Measurements from ENCODE around the gene ENGASE. TPM values are rescaled to one million over a fixed set of nuclear protein-coding genes. Genes with fewer than 3 reads are reported as not detected.
A peak's percentile ranks its signal among the peaks of the same experiment; 100 is the strongest.

The ENGASE gene
- total and polyA plus RNA-seq, 9 of the 15 experiments (the other 6 are each of a cell fraction or from before 2014, with no cell fraction given): 0.06 to 45.5 (median 13.9) TPM

DNA sequence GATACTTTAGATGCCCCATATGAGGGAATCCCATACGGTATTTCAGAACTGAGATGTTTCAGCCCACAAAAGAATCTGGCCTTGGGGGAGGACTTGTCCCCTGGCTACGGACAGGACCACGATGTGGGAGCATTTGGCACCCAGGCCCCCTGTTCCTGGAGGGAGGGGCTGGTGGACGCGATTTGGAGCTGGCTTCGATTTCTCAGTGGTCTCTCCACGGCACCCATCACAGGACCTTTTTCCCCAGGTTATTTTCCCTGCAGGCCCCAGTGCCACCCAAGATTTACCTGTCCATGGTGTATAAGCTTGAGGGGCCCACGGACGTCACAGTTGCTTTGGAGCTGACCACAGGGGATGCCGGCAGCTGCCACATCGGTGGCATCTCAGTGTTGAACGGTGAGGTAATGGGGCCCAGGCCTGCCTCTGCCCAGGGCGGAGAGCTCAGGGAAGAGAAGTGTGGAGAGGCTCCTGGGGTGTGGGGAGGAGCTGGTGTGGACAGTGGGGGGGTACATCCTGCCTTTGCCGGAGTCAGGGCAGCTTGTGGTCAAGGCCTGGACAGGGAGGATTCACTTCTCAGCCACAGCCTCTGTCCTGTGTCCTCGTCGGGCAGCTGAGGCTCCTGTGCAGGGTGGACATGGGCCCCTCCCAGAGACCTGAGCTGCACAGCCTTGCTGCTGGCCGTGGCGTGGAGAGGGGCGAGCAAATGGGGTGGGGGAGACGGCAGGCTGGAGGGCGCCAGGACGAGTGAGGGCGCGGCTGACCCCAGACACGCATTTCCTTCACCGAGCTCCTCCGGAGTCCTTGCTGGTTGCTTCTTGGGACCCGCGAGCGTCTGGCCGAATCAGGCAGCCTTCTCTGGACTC lies 9.9 kb downstream of the ENGASE start:
- ATAC-seq: no peak
- no peak for DNase-seq (ENCODE audit: extremely low read depth in 1 of 4, low spot score in 3 of 4)
- in situ Hi-C loops (cut with MboI): no loop called here

More for the DNA sequence above, 9.9 kb downstream of the ENGASE start:
- intact Hi-C loops (cut with micrococcal nuclease): loop anchor here (5.0 kb wide), 1 partner anchor 37 kb away; no protein-coding TSS in a partner anchor
- no TSS peak for BruUV-seq (replicated peaks)
- Histone ChIP-seq H3K36me3 (ENCODE audit: control insufficient read depth, insufficient read depth, low read length) (peaks cover 65% of the 10 kb centered on the region; the same call in 1 of the 3 replicates), H3K79me2 (ENCODE audit: control insufficient read depth, insufficient read depth, low read length) (no peaks in the 10 kb centered on the region), H3K27me3 (ENCODE audit: control insufficient read depth in 2 of 2, insufficient read depth in 2 of 2, low read length in 2 of 2) (no peaks in the 10 kb centered on the region), H3K4me1 (replicated peaks in 1 of 2; ENCODE audit: control insufficient read depth in 2 of 2, insufficient read depth in 2 of 2, low read length in 2 of 2) (peaks cover 0 to 30% of the 10 kb centered on the region in 2 experiments; a peak in 2 of 5 replicates), H4K20me1 (replicated peaks; ENCODE audit: control insufficient read depth, insufficient read depth, low read length) (peaks cover 25% of the 10 kb centered on the region), H2AFZ (ENCODE audit: low read depth, low read length) (no peak overlapping the region), H3K9me1 (ENCODE audit: control insufficient read depth, insufficient read depth, low read length) (peaks cover 7% of the 10 kb centered on the region), H3K27ac (ENCODE audit: extremely low read depth, low read depth, low read length) (no peak overlapping the region), H3K4me3 (no peak overlapping the region), H3K9me3 (replicated peaks; ENCODE audit: control insufficient read depth, insufficient read depth, low read depth, low read length) (no peaks in the 10 kb centered on the region), H3K4me2 (ENCODE audit: insufficient read depth, low read length) (no peak overlapping the region), H3K9ac (ENCODE audit: insufficient read depth in 1 of 2, low read depth in 2 of 2, low read length in 2 of 2) (no peak overlapping the region)
- ChIA-PET POLR2A (interaction anchor here (0.6 to 3.0 kb wide), 8 partner anchors 8 to 762 kb away, joined by 3 to 9 read pairs (median 3); partner anchors contain the start of gene ENGASE), CTCF (ENCODE audit: low intra/inter-chr PET ratio) (interaction anchor here (1.1 kb wide), 1 partner anchor 20 kb away, joined by 3 read pairs; no protein-coding TSS in a partner anchor)
- TF ChIP-seq, protein P1, sequence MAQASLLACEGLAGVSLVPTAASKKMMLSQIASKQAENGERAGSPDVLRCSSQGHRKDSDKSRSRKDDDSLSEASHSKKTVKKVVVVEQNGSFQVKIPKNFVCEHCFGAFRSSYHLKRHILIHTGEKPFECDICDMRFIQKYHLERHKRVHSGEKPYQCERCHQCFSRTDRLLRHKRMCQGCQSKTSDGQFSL (CRISPR knock-in tag; IDR thresholded peaks at IDR 0.05): 0 out of 2 replicates have a peak, but pooled peaks have one; percentile 23
- TF ChIP-seq, protein P1 (tag; IDR thresholded peaks at IDR 0.05): no peak
- no peak for TF ChIP-seq CREM (IDR thresholded peaks at IDR 0.05; ENCODE audit: low read depth)
- FAIRE-seq: no peak
- WGBS (ENCODE audit: insufficient coverage, low coverage, missing lambda C conversion rate): 92% methylated on average over 27 of the region's 31 CpGs
